ENCODE data around the gene BCL2L2. TPM values are rescaled to one million over a fixed set of nuclear protein-coding genes. Genes with fewer than 3 reads are reported as not detected.
"Not testable (repeated sequence)": the region's sequence is repeated elsewhere in the genome, so short reads cannot be mapped to it uniquely, and the experiment has no call there.

BCL2L2 gene
- total RNA-seq, 1 donor from 2014 or later: 25.0 TPM

GRCh38 chr14:23322568-23323517, 16.2 kb downstream of the BCL2L2 start:
- FAIRE-seq: no peak
- DNase-seq (ENCODE audit: low read depth): no peak
- Histone ChIP-seq H3K4me3 (ENCODE audit: low read depth, low read length) (peak overlapping the region; percentile 74), H3K36me3 (ENCODE audit: control insufficient read depth, insufficient read depth, low read length) (peaks cover 12% of the 10 kb centered on the region), H3K27me3 (ENCODE audit: control insufficient read depth, insufficient read depth, low read length) (no peaks in the 10 kb centered on the region)
- no peak for TF ChIP-seq CTCF (IDR thresholded peaks at IDR 0.05; ENCODE audit: insufficient read depth, low read length, severe bottlenecking)

- Histone ChIP-seq H3K36me3 (ENCODE audit: control insufficient read depth, insufficient read depth, low read length) (peaks cover 12% of the 10 kb centered on the region), H3K27me3 (ENCODE audit: control insufficient read depth, insufficient read depth, low read length) (no peaks in the 10 kb centered on the region), H3K4me3 (ENCODE audit: low read depth, low read length) (no peak overlapping the region)
- FAIRE-seq (no peak), DNase-seq (ENCODE audit: low read depth) (no peak)
- TF ChIP-seq CTCF (IDR thresholded peaks at IDR 0.05; ENCODE audit: insufficient read depth, low read length, severe bottlenecking): no peak
These were observed 17.3 kb downstream of the BCL2L2 start for GRCh38 chr14:23323838-23324454.

- H3K4me3 ChIP-seq (ENCODE audit: low read depth, low read length): no peak overlapping the region
- peaks cover 12% of the 10 kb centered on the region for H3K36me3 ChIP-seq (ENCODE audit: control insufficient read depth, insufficient read depth, low read length)
- TF ChIP-seq CTCF (IDR thresholded peaks at IDR 0.05; ENCODE audit: insufficient read depth, low read length, severe bottlenecking): no peak
- no peak for DNase-seq (ENCODE audit: low read depth)
- FAIRE-seq: no peak
- H3K27me3 ChIP-seq (ENCODE audit: control insufficient read depth, insufficient read depth, low read length): no peaks in the 10 kb centered on the region
These were observed 17.8 kb downstream of the BCL2L2 start for GRCh38 chr14:23324455-23324846.

- H3K27me3 ChIP-seq (ENCODE audit: control insufficient read depth, insufficient read depth, low read length): no peaks in the 10 kb centered on the region
- no peak for FAIRE-seq
- peaks cover 12% of the 10 kb centered on the region for H3K36me3 ChIP-seq (ENCODE audit: control insufficient read depth, insufficient read depth, low read length)
- no peak for TF ChIP-seq CTCF (IDR thresholded peaks at IDR 0.05; ENCODE audit: insufficient read depth, low read length, severe bottlenecking)
- DNase-seq (ENCODE audit: low read depth): no peak
- no peak overlapping the region for H3K4me3 ChIP-seq (ENCODE audit: low read depth, low read length)
These were observed 18.4 kb downstream of the BCL2L2 start for GRCh38 chr14:23324993-23325392.

- H3K36me3 ChIP-seq (ENCODE audit: control insufficient read depth, insufficient read depth, low read length): peaks cover 12% of the 10 kb centered on the region
- not testable (repeated sequence) for H3K27me3 ChIP-seq (ENCODE audit: control insufficient read depth, insufficient read depth, low read length); DNase-seq (ENCODE audit: low read depth); FAIRE-seq; H3K4me3 ChIP-seq (ENCODE audit: low read depth, low read length)
These were observed 19.1 kb downstream of the BCL2L2 start for GRCh38 chr14:23325746-23326145.
